ENCODE results near the gene EMX2.
A peak's percentile ranks its signal among the peaks of the same experiment; 100 is the strongest.

Gene EMX2

DNA sequence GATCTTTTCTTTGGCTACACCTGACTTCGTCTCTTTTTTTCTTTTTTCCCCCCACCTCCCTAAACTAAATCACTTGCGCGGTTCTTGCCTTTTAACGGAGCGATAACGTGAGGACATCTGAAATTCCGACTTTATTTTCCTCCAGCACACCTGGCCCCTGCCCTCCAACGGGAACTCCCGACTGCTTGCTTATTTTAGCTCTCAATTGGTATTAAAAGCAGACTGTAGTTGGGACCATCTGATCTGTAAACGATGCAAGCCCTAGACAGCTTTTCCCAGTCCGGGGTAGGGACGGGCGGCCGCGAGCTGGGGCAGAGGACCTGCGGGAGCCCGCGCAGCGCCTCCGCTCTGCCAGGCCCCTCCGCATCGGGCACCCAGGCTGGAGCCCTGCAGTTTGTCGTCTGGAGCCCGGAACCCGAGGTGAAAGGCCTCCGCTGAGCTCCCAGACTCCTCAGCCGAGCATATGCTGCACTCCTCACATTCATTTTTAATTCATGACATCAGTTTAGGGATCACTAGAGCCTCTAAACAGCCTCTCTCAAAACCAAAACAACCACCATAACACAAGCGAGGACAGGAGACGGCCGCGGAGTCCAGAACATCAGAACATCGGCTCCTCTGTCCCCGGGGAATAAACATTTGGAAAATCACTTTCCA is 10.0 kb upstream of the EMX2 start:
- DNase-seq, result no peak

DNA sequence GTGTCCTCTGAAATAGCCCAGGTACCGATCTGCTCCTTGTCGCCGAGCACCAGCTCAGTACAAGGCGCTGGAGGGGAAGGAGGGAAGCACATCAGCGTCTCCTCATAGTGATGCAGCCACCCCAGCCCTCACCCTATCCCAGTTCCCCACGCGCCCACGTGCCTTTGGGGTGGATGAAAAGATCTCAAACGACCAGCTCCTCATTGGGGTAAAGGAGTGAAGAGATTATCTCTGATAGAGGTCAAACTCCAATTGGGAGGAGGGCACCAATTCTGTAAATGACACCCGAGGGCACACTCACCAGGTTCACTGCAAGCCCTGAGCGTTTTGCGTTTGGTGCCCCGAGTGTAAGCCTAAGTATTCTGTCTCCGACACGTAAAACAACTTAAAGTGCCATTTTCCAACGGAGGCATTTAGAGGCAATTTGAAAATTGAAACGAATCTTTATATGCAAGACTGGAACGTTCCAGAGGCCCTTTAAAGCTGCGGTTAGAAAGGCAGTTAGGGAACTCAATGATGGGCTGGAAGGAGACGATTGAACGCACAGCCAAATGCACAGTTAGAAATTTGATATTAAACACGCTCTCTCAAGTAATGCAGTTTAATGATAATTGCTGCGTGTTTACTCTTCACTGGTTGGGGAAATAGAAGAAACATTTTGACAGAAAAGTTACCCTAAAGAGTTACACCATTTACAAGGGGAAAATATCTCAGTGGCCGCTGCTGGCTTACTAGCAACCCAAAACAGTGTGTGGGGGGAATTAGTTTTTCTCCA is 8.9 kb upstream of the EMX2 start:
- no peak for DNase-seq

DNA sequence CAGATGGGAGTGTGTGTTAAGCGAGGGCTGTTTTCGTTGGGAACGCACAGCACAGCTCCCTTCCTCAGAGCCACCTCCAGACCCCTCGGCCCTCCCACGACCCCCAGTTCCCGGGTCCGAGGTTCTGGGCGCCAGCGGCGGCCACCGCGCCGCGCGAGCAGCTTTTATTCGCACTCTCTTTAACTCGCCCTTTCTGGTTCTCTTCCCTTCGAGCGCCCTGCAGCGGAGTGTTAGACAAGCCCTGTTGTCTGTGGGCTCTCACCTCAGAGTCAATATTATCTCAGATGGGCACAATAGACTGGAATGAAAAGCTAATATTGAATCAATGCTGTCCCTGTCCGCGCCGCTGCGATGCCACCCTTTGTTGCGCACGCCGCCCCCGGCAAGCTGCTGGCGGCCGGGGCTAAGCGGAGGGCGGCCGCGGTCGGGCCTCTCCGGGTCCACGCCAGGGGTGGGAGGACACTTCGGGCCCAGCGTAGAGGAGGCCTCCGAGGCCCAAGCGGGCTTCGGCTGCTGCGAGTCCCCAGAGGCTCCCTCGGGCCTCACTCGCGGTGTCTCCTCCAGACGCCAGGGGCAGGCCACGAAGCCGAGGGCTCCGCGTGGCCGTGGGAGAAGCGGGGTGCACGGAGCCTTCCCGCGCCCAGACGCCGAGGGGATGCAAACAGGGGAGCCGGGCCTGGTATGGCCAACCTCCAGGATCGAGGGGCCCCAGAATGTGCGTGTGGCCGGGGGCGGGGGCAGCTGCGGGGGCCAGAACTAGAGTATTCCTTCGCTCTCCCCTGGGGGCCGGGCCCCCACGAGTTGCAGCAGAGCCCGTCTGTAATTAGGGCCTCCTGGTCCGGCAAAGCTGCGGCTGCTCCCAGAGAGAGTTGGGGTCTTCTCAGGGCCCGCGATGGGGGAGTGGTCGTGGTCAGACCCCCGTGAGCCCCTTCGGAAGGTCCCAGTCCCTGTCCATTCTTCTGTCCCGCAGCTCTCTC is 7.9 kb upstream of the EMX2 start:
- no peak for DNase-seq

DNA sequence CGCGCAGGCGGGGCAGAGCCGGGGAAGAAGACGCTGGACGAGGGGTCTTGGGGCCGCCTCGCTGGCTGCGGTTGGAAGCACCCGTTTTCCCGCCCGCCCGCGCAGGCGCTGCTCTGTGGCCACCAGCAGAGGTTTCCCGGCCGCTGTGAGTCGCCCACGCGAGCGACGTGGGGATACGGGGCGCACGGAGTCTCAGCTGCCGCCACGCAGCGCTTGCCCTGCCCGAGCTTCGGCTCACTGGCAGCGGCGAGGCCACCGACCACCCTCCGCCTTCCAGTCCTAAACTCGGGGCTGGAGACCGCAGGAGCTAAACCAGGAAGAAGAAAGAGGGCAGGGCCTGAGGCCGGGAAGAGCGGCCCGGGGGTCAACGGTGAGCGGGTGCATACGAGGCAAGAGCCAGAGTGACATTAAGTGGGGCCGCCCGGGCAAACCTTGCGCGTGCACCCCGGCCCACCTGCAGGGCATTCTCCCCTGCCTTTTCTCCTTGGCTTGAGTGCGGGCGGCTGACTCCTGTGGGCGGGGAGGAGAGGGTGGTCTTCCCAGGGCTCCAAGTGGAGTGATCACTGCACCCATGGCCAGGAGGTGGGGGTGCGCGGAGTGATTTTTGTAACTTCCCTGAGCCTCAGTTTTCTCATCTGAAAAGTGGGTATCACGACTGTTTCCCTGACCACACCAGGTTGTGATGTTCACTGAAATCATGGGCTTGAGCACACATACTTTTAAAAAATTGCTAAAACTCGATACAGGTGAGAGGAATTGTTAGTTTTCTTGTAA is 7.1 kb upstream of the EMX2 start:
- DNase-seq, result no peak

DNA sequence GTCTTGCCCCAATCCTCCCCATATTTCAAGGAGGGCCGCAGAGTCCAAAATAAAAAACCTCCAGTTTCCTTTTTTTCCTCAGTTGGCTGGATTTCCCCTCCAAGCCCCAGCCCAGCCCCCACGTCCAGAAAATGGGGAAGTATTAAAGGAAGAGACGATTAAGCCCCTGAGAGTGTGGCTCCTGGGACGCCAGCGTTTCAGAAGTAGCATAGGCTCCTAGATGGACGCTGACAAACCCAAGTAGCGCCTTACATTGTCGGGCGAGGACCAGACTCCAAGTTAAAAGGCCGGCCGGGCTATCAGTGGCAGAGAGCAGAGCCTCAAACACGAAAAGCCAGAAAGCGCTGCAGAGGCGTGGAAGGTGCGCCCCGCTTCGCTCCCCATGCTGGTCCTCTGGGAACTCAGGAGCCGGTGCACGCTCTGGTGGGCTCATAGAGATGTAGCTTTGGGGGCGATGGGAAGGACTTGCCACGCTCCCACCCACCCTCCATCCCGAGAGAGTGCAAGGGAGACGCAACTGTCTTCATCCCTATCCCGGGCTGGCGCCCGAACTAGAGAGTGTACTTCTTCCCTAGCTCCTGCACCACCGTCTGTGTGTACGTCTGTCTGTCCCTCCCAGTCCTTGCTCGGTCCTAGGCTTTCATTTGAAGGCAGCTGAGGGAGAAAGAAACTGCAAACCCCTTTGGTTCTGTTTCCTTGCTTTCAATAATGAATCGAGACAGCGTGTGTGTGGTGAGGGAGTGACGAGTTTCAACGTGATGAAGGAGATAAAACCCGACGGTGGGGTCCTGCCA is 6.3 kb upstream of the EMX2 start:
- no peak for DNase-seq

DNA sequence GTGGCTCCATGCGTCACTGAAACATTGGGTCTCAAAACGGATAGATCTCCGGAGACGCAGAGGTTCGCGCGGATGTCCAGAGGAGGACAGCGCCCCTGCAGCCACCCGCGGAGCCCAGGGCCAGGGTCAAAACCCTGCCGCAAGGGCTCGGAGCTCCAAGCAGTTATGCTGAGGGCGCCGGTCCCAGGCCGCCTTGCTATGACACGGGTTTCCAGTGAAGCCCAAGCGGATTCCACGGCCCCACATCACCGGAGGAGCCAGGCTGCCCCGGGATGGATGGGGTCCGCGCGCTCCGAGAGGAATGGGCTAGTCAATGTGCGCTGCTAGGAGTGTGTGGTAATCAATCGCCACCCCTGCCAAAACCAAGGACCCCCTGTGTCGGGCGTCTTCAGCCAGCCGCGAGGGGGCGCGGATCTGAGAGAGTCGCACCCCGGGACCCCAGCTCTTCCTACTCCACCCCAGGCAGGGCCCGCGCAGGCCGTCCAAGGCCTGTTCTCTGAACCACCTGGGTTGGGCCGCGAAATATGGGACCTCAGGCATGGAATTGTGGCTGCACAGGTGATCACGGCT is 5.6 kb upstream of the EMX2 start:
- DNase-seq, result no peak

DNA sequence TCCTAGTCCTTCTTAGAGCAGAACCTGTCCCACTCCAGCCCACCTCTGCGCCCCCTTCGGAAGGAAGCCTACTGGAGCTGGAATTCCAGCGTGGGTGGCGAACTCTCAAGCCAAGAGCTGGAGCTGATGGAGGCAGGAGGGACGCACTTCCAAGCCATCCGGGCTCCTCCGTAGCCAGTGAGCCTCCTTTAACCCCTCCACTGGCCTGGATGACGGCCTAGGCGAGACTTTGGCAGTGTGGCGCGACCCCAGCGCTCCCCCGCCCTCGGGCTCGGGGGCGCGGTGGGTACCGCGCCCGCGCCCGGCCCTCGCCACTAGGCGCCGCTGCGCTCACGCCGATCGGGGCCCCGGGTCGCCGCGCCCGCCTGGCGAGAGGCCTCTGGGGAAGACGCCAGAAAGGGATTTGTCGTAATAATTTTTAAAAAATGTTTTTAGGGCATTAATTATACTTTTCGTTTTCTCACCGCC is 5.1 kb upstream of the EMX2 start:
- DNase-seq, result no peak

DNA sequence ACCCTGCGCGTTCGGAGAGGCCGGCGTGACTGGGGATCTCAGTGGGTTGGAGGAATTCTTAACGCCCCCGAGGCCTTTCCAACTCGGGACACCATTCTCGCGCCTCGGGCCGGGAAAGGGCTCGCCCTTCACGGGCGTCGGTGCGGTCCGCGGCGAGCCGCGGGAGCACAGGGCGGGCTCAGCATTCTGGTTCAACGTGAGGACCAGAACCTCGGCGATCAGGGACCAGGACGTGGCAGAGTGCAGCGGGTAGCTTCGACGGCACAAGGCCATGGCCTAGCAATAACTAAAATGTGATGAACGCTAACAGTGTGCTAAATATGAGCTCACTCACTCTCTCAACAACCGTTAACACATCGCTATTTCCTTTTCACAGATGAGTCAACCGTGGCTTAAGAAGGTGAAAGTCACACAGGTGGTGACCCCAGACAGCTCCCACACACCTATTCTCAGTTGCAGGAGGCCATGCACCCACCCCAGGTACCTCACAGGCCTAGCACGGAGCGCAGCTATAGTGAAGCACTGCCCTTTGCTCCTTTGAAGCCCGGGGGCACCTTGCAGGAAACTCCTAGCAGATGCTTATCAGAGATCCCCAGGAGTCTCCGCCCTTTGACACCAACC is 4.5 kb upstream of the EMX2 start:
- DNase-seq, result no peak

DNA sequence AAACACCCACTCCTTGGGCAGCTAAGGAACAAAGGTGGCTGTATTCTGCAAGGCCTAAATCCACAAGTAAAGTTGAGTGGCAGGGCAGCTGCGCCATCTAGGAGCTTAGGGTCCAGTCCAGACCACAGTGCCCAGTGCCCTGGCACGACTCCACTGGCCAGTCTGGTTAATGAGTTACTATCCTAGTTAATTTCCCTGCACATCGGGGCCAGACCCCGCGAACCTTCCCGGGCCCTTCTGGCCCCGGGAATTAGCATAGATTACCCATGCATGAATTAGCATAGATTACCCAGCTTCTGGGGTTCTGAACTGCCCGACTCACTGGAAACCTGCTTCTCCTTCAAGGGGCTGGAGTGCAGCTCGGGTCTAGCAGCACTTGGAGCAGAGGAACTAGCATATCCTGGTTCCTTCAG is 3.2 kb upstream of the EMX2 start:
- no peak for DNase-seq

DNA sequence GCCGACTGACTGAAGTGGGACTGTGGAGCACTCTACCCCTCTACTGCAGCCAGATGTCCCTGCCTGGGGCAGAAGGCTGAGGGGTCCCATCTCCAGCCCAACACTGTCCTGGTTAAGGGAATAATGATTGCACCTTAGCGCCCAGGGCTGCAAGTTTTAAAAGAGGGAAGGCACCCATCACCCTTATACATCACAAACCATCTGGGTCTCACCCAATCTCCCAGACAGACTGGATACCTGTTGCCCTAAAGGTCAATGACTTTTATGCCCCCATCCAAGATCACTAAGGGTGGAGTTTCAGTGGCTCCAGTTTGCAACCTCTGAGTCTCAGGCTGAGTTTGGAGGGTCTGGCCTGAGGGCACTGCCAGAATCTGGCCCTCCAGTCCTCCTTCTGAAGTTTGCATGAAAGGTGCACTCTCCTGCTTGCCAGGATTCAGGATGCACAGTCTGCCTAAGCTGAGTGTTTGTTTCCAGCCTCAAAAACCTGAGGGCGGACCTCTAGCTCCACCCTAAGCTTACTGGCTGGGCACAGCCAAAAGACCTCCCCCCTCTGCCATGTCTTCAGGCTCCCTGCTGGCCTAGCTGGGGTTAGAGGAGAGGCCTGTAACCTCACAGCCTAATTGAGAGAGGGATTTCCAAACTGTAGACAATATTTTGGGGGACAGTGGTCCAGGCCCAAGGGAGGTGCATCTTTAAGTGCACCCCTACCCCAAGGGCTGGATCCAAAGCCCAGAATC is 2.5 kb upstream of the EMX2 start:
- DNase-seq, result no peak

DNA sequence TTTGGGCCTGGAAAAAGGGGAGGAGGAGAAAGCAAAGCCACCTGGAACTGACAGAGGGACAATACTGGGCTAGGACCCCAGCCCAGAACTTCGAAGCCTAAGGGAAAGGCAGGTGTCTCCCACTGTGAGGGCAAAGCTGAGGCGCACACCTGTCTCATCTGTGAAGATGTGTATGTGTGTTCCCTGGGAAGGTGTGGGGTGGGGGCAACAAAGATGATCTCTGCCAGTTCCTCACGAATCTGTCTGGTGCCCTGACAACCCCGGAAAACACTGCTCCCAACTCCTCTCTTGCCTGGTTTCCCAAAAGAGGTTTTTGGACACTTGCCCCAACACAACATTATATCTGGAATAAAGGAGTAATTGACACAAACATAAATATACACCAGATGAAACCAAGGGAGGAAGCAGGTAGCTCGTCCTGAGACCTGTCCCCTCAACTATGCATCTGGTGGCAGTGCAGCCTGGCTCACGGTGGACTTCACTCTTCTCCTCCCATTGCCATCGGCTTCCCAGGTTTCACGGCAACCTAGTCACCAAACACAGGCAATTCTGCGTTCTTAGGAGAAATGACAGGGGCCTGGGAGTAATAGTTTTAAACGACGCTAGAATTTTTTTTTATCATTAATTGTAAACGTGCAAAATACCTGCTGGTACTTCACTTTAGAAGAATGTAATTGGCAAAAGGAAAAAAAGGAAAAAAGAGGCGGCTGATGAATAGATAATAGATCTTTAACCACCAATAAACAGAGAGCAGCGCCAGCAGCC is 1.7 kb upstream of the EMX2 start:
- no peak for DNase-seq

DNA sequence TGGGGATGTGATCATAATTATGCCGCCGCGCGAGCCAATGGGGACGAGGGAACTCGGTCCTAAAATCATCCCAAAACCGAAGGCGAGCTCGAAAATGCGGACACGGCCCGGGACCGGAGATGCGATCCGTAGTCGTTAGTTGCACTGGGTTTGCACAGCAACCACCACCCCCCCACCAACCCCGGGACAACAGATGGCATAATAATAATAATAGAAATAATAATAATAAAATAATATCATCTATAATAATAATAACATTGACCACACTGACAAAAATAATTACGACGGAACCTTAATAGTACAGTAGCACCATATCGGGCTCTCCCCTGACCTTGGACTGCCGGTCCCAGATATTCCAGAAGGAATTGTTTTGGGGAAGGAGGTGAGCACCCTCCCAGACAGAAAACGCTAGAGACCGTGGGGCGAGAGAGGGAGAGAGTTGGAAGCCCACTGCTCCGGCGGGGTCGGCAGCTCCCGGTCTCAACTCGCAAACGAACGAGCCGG is 1.1 kb upstream of the EMX2 start:
- no peak for DNase-seq

DNA sequence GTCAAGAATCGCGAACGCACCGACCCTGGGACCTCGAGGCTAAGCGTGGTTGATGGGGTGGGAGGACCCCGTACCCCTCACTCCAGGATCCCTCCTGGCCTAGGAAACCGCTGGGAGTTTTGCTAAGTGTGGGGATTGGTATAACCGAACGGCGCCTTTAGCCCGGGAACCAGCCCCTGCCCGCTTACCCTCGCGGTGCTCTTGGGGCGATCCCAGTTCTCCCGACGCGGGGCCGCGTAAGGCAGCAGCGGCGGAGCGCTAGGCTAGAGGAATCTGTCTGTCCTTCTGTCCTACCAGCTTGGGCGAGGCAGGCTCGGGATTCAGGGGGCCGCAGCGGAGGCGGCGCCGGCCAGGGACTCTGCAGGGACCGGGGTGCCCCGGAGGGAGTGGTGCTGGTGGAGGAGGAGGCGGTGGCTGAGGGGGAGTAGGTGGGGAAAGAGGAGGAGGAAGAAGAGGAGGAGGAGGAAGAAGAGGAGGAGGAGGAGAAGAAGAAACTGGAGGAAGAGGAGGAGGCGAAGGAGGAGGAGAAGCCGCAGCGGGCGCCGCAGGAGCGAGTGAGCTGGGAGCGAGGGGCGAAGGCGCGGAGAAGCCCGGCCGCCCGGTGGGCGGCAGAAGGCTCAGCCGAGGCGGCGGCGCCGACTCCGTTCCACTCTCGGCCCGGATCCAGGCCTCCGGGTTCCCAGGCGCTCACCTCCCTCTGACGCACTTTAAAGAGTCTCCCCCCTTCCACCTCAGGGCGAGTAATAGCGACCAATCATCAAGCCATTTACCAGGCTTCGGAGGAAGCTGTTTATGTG is 439 bp upstream of the EMX2 start:
- DNase-seq, result no peak

DNA sequence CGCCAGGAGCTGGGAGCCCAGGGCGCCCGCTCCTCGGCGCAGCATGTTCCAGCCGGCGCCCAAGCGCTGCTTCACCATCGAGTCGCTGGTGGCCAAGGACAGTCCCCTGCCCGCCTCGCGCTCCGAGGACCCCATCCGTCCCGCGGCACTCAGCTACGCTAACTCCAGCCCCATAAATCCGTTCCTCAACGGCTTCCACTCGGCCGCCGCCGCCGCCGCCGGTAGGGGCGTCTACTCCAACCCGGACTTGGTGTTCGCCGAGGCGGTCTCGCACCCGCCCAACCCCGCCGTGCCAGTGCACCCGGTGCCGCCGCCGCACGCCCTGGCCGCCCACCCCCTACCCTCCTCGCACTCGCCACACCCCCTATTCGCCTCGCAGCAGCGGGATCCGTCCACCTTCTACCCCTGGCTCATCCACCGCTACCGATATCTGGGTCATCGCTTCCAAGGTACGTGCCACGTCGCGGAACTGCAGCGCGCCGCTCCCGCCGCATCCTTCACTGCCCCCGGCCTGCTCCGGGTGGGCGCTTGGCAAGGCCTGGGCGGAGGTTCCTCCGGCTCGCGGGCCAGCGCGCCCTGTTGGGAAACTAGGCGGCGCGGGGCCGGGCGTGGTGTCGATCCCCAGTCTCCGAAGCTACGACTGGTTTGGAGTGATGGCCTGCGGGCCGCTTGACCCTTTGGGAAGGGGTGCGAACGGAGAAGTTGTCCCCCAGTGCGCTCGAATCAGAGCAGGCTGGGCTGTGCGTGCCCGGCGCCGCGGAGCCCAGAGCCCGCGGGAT is 868 bp downstream of the EMX2 start:
- peak in 1 of 5 donors; percentile 25 for DNase-seq

DNA sequence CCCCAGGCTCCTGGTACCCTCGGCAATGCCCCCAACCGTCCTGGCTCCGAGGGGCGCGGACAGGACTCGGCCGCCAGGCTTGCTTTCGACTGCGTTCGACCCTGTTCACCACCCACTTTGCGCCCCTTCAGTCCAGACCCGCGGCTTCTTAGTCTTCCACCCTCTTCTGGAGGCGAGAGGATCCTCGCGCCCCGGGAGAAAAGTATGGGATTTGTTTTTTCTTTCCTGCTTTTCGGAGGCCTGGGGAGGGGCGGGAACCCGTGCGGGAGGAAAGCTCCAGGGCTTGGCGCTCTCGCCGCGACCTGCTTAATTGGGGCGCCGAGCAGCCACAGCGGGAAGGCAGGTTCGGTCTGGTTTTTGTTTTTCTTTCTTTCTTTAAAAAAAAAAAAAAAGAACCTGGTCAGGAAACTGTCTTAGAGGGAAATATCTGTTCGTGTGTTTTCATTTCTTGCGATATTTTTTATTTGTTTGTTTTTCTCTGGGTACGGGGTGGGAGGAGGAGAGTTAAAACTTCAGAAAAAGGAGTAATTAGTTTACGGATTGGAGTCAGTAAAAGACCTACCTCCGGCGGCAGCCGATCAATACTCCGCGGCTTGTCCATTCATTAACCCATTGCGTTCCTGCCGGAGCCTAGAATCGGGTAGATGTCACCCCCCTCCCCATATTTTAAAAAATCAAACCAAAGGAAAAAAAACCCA is 1.6 kb downstream of the EMX2 start:
- no peak for DNase-seq

DNA sequence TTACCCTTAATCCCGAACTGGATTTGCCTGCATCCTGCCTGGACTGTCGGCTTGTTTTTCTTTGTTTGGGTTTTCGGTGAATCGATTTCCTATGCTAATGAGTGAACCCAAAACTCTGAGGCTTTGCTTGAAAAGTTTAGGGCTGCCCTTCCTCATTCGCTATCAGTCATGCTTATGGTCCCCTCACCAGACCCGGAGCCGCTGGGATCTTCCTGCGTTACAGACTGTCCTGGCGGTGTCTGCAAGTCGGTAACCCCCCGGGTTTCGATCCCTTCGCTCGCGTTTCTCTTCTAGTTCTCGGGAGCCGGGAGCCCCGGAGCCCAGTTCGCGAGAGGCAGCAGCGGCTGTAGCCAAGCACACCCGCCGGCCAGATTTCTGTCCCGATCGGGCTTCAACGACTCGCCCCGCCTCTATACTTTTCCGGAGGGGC is 2.2 kb downstream of the EMX2 start:
- no peak for DNase-seq

All from T-helper 1 cell (primary cell).